Measurements from ENCODE around the gene TIMM13.
"Not testable (repeated sequence)": the region's sequence is repeated elsewhere in the genome, so short reads cannot be mapped to it uniquely, and the experiment has no call there.

The TIMM13 gene

DNA sequence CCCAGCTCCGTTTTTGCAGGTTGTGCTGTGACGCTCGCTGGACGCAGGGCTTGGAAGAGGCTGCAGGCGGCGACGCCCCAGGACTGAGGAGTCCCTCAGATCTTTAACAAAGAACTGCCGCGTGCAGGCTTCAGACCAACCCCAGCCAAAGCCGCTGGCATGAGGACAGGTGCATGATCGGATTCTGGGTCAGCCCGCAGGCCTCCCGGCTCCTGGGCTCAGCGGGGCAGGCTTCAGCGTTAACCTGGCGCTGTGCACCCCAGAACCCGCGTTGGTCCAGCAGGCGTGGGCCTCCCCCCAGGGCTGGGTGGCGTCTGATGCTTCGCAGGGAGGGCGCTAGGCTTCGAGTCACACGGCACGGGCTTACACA lies 920 bp upstream of the TIMM13 start:
- H3K36me3 Mint-ChIP-seq (ENCODE audit: low read depth): peaks cover 24% of the 10 kb centered on the region
- H3K27me3 Mint-ChIP-seq: no peaks in the 10 kb centered on the region
- H3K9me3 Mint-ChIP-seq: no peaks in the 10 kb centered on the region
- H3K4me1 Mint-ChIP-seq (ENCODE audit: low read depth): peaks cover 16% of the 10 kb centered on the region
- no peak overlapping the region for H3K4me3 Mint-ChIP-seq
- no peak overlapping the region for H3K27ac Mint-ChIP-seq

GRCh38 chr19:2426611-2427428 lies 566 bp downstream of the TIMM13 start:
- Mint-ChIP-seq H3K27ac (peak overlapping the region; percentile 97), H3K4me3 (peak overlapping the region; percentile 91), H3K36me3 (ENCODE audit: low read depth) (peaks cover 24% of the 10 kb centered on the region)

DNA sequence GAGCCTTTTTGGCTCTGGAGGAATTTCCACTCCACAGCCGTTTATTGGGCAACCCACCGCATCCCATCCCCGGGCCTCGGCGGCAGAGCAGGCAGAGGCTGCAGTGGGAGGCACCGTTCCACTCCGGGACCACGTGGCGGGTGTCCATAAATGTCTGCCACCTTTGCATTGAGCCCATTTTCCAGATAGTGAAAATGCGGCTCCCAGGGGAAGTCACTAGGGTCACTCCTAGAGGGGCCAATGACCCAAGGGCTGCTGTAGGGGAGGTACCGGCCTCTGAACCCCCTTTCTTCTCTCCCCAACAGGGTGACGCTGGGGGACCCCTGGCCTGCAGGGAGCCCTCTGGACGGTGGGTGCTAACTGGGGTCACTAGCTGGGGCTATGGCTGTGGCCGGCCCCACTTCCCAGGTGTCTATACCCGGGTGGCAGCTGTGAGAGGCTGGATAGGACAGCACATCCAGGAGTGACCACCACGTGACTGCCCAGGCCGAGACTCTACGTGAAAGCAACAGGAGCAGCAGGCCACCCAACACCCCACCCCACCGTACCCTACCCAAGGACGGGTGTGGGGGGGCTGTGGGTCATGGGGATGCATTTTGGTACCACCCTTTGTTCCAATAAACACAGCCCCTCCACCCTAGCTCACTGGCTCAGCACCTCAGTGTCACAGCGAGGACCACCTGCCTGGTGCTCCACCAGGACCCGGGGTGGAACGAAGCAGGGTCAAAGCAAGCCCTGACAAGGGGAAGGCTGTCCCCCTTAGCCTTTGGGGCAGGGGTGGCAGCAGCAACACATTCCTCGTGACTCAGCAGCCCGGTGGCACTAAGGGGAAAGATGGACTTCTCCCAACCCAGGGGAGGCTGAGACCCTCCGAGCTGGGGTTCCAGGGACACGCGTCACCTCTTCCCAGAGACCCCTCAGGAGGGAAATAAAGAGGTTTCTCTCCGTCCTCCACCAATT lies 1.5 kb downstream of the TIMM13 start:
- no peaks in the 10 kb centered on the region for H3K9me3 Mint-ChIP-seq
- H3K36me3 Mint-ChIP-seq (ENCODE audit: low read depth): peaks cover 18% of the 10 kb centered on the region
- H3K4me1 Mint-ChIP-seq (ENCODE audit: low read depth): peaks cover 16% of the 10 kb centered on the region
- peak overlapping the region; percentile 91 for H3K4me3 Mint-ChIP-seq
- H3K27me3 Mint-ChIP-seq: no peaks in the 10 kb centered on the region
- H3K27ac Mint-ChIP-seq: peak overlapping the region; percentile 97

More at GRCh38 chr19:2426611-2427428, 566 bp downstream of the TIMM13 start:
- Mint-ChIP-seq H3K27me3 (no peaks in the 10 kb centered on the region), H3K4me1 (ENCODE audit: low read depth) (peaks cover 16% of the 10 kb centered on the region), H3K9me3 (no peaks in the 10 kb centered on the region)

DNA sequence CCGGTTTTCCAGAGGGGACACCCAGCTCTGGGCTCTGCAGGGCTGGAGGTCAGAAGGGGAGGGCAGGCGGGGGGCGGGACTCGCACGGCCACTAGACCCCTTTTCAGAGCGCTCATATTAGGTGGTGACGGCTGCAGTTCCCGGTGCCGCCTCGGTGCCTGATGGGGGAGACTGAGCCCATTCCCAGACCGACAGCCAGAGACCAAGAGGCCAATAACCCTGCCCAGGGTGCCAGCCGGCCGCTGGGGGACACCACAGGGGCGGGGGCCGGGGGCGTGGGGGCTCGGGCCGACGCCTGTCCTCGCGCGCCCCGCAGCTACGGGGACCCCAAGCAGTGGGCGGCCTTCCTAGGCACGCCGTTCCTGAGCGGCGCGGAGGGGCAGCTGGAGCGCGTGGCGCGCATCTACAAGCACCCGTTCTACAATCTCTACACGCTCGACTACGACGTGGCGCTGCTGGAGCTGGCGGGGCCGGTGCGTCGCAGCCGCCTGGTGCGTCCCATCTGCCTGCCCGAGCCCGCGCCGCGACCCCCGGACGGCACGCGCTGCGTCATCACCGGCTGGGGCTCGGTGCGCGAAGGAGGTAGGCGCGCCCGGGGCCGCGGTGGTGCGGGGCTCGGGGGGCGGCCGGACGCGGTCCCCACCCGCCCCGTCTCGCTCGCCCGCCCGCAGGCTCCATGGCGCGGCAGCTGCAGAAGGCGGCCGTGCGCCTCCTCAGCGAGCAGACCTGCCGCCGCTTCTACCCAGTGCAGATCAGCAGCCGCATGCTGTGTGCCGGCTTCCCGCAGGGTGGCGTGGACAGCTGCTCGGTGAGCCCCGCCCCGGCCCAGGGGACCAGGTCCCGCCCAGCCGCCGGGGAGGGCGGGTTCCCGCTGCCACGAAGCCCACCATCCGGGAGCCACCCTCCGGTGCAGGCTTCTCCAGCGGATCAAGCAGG lies 2.4 kb downstream of the TIMM13 start:
- no peak overlapping the region for H3K4me3 Mint-ChIP-seq
- peaks cover 16% of the 10 kb centered on the region for H3K4me1 Mint-ChIP-seq (ENCODE audit: low read depth)
- H3K36me3 Mint-ChIP-seq (ENCODE audit: low read depth): peaks cover 13% of the 10 kb centered on the region
- no peak overlapping the region for H3K27ac Mint-ChIP-seq
- no peaks in the 10 kb centered on the region for H3K9me3 Mint-ChIP-seq
- H3K27me3 Mint-ChIP-seq: no peaks in the 10 kb centered on the region

DNA sequence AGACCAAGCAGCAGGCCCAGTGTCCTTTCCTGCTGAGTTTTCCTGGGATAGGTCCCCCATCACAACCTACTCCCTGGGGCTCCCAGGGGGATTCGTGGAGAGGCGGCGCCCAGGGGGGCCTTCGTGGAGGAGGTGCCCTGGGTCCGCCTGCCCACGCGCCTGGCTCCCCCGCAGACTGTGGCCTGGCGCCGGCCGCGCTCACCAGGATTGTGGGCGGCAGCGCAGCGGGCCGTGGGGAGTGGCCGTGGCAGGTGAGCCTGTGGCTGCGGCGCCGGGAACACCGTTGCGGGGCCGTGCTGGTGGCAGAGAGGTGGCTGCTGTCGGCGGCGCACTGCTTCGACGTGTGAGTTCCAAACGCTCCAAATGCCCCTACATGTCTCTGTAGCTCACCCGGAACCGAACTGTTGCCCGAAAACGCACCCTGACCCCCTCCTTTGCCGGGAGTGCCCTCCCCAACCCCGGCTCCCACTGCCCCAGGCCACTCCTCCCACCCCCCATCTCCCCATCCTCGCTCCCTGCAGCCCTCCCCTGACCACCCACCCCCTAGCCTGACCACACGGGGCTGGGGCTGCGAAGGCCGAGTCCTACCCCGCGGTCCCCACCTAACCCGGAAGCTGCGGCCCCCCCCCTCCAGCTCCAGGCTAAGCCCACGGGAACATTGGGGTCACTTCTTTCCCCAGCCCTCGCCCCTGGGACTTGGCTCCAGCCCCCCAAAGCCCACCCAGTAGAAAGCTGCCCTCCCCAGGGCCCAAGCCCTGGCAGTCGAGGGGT lies 3.3 kb downstream of the TIMM13 start:
- Mint-ChIP-seq H3K36me3 (ENCODE audit: low read depth) (peaks cover 8% of the 10 kb centered on the region), H3K9me3 (no peaks in the 10 kb centered on the region), H3K27ac (no peak overlapping the region), H3K27me3 (no peaks in the 10 kb centered on the region), H3K4me1 (ENCODE audit: low read depth) (peaks cover 16% of the 10 kb centered on the region), H3K4me3 (no peak overlapping the region)

DNA sequence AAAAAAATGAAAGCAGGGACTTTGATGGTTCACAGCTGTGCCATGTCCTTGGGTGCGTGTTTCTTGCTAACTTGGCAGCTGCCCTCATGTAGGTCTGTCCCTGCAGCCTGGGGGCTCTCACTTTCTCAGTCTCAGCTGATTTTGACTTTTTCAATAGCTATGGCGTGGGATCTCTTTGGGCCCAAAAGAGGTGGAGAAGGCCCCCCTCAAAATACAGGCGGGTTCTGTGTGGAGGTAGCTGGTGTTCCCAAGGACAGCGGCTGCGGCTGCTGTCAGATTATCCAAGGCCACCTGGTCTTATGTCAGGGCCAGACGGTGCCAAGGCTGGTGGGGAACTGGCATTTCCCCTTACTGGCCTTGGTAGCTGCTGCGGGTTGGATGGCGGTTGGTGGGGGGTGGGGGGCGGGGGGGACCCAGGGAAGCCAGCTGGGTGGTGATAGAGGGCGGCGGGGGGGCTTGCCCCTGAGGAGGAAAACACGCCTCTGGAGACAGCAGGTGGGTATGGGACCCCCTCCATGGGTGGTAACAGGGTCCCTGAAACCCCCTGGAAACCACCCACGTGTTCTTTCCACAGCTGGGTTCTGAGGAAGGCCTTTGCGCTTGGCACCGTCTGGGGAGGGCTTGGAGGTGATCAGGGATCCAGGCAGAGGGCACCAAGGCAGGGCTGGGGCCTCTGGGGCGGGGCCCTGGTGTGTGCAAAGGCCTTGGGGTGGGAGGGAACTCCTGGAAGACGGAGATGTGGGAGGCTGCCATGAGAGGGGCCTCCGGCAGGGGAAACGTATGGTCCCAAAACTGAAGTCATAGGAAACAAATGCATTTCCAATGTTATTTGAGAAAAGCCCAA lies 4.1 kb downstream of the TIMM13 start:
- H3K27ac Mint-ChIP-seq: no peak overlapping the region

GRCh38 chr19:2421581-2422306 lies 5.6 kb downstream of the TIMM13 start:
- Mint-ChIP-seq H3K36me3 (ENCODE audit: low read depth) (peaks cover 10% of the 10 kb centered on the region), H3K4me1 (ENCODE audit: low read depth) (peaks cover 8% of the 10 kb centered on the region), H3K27ac (no peak overlapping the region), H3K9me3 (no peaks in the 10 kb centered on the region), H3K27me3 (no peaks in the 10 kb centered on the region), H3K4me3 (no peak overlapping the region)

More for the DNA sequence above, 4.1 kb downstream of the TIMM13 start:
- no peaks in the 10 kb centered on the region for H3K27me3 Mint-ChIP-seq
- no peaks in the 10 kb centered on the region for H3K9me3 Mint-ChIP-seq
- no peak overlapping the region for H3K4me3 Mint-ChIP-seq
- peaks cover 8% of the 10 kb centered on the region for H3K36me3 Mint-ChIP-seq (ENCODE audit: low read depth)
- H3K4me1 Mint-ChIP-seq (ENCODE audit: low read depth): peaks cover 16% of the 10 kb centered on the region

- H3K4me1 Mint-ChIP-seq (ENCODE audit: low read depth): no peaks in the 10 kb centered on the region
- no peaks in the 10 kb centered on the region for H3K27me3 Mint-ChIP-seq
- H3K4me3 Mint-ChIP-seq: no peak overlapping the region
Observed at GRCh38 chr19:2420490-2420889, 6.9 kb downstream of the TIMM13 start.

DNA sequence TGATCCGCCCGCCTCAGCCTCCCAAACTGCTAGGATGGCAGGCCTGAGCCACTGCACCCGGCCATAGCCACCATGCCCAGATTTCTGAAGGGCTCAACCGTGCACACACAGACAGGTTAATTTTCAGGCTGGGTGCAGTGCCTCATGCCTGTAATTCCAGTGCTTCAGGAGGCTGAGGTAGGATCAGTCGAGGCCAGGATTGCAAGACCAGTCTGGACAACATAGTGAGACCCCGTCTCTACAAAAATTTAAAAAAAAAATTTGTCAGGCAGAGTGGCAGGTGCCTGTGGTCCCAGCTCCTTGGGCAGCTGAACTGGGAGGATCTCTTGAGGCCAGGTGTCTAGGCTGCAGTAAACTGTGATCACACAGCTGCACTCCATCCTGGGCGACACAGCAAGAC lies 7.6 kb downstream of the TIMM13 start:
- H3K4me1 Mint-ChIP-seq (ENCODE audit: low read depth): no peaks in the 10 kb centered on the region
- peaks cover 6% of the 10 kb centered on the region for H3K36me3 Mint-ChIP-seq (ENCODE audit: low read depth)
- H3K4me3 Mint-ChIP-seq: no peak overlapping the region
- H3K9me3 Mint-ChIP-seq: no peaks in the 10 kb centered on the region
- no peak overlapping the region for H3K27ac Mint-ChIP-seq
- H3K27me3 Mint-ChIP-seq: no peaks in the 10 kb centered on the region

More at GRCh38 chr19:2420490-2420889, 6.9 kb downstream of the TIMM13 start:
- Mint-ChIP-seq H3K27ac (no peak overlapping the region), H3K9me3 (no peaks in the 10 kb centered on the region), H3K36me3 (ENCODE audit: low read depth) (peaks cover 6% of the 10 kb centered on the region)

DNA sequence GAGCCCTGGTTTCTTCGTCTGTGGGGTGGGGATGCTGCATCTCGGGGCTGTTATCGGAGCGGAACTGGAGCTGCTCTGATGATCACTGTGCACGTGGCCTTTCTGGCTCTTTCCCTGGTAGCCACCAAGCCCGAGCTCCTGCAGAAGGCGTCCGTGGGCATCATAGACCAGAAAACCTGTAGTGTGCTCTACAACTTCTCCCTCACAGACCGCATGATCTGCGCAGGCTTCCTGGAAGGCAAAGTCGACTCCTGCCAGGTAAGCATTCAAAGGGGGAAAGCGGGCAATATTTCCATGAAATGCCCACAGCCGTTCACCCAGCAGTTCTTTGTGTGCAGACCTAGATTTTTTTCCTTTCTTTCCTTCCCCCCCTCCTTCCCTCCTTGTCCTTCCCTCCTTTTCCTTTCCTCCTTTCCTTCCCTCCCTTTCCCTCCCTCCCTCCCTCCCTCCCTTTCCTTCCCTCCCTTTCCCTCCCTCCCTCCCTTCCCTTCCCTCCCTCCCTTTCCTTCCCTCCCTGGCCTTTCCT lies 9.4 kb downstream of the TIMM13 start:
- H3K4me3 Mint-ChIP-seq: no peak overlapping the region

DNA sequence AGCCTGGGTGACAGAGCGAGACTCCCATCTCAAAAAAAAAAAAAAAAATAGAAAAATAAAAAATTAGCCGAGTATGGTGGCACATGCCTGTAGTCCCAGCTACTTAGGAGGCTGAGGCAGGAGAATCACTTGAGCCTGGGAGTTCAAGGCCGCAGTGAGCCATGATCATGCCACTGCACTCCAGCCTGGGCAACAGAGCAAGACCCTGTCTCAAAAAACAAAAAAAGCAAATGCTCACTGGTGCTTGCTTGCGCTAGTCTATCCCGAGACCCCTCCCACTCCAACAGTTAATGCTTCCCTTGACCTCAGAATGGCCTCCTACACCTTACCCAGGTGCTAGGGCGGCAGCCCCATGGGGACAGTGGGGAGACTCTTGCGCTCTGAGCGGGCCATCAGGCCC lies 9.9 kb downstream of the TIMM13 start:
- not testable (repeated sequence) for H3K27me3 Mint-ChIP-seq; H3K4me3 Mint-ChIP-seq; H3K36me3 Mint-ChIP-seq (ENCODE audit: low read depth); H3K9me3 Mint-ChIP-seq; H3K27ac Mint-ChIP-seq; H3K4me1 Mint-ChIP-seq (ENCODE audit: low read depth)

More for the DNA sequence above, 9.4 kb downstream of the TIMM13 start:
- Mint-ChIP-seq H3K4me1 (ENCODE audit: low read depth) (no peaks in the 10 kb centered on the region), H3K27ac (no peak overlapping the region), H3K36me3 (ENCODE audit: low read depth) (peaks cover 6% of the 10 kb centered on the region), H3K9me3 (no peaks in the 10 kb centered on the region), H3K27me3 (no peaks in the 10 kb centered on the region)

- peaks cover 6% of the 10 kb centered on the region for H3K36me3 Mint-ChIP-seq (ENCODE audit: low read depth)
- no peaks in the 10 kb centered on the region for H3K27me3 Mint-ChIP-seq
- no peaks in the 10 kb centered on the region for H3K9me3 Mint-ChIP-seq
- no peak overlapping the region for H3K4me3 Mint-ChIP-seq
- H3K27ac Mint-ChIP-seq: no peak overlapping the region
- no peaks in the 10 kb centered on the region for H3K4me1 Mint-ChIP-seq (ENCODE audit: low read depth)
Observed at GRCh38 chr19:2416321-2417097, 10.9 kb downstream of the TIMM13 start.

Measured in stimulated activated naive CD8-positive, alpha-beta T cell treated with anti-CD3 and anti-CD28 coated beads, Interleukin-15, Interleukin-2, amounts not matched to agents 100 ng/mL and 50 ng/mL, for 24 hours (primary cell).